MCF 10A (cell line): Measurements from ENCODE around the gene HOXD10. TPM values are rescaled to one million over a fixed set of nuclear protein-coding genes. Genes with fewer than 3 reads are reported as not detected.

Experiments used
- BruUV-seq: library from RNA; stranded (reverse); fragments of 400-500 nt; replicated peaks from 2 replicates; lab custom pipeline; 2021; lab: Mats Ljungman, UMichigan
- CTCF ChIA-PET: fragments of 300-600 bp; sonication (Branson Sonifier 250); formaldehyde crosslinking; extraction: SDS; loops from one replicate; lab custom pipeline; 2021; ENCODE audit warnings: antibody characterized with exemption, inconsistent platforms; lab: Yijun Ruan, JAX
- POLR2A ChIA-PET: fragments of 300-600, 350-650 bp; sonication (Branson Sonifier 250); formaldehyde crosslinking; extraction: SDS; loops from one replicate; lab custom pipeline; 2020; ENCODE audit warnings: antibody characterized with exemption, inconsistent platforms; lab: Yijun Ruan, JAX
- DNase-seq: peaks from one replicate; pipeline ENCODE4 v3.0.0-alpha.2; 2018; ENCODE audit not compliant: unreplicated experiment
- H3K27ac Mint-ChIP-seq: one replicate; pipeline ENCODE4 v1.8.0; 2022; ENCODE audit warnings: mild to moderate bottlenecking, low read depth, mixed read lengths; ENCODE audit not compliant: unreplicated experiment
- H3K27me3 Mint-ChIP-seq: one replicate; pipeline ENCODE4 v1.8.0; 2022; ENCODE audit warnings: mixed read lengths; ENCODE audit not compliant: insufficient read depth, unreplicated experiment
- H3K36me3 Mint-ChIP-seq: one replicate; pipeline ENCODE4 v1.8.0; 2022; ENCODE audit warnings: mild to moderate bottlenecking, moderate library complexity, mixed read lengths; ENCODE audit not compliant: insufficient read depth, unreplicated experiment
- H3K4me1 Mint-ChIP-seq: one replicate; pipeline ENCODE4 v1.8.0; 2022; ENCODE audit warnings: mixed read lengths; ENCODE audit not compliant: insufficient read depth, unreplicated experiment
- H3K4me3 Mint-ChIP-seq: one replicate; pipeline ENCODE4 v1.8.0; 2022; ENCODE audit warnings: mild to moderate bottlenecking, moderate library complexity, mixed read lengths; ENCODE audit not compliant: unreplicated experiment
- H3K9me3 Mint-ChIP-seq: one replicate; pipeline ENCODE4 v1.8.0; 2022; ENCODE audit warnings: mixed read lengths; ENCODE audit not compliant: unreplicated experiment
- CTCF ChIP-seq: fragments of 200-600 bp; IDR thresholded peaks from one replicate; pipeline ENCODE4 v1.8.0; 2022; ENCODE audit warnings: antibody characterized with exemption, mild to moderate bottlenecking; ENCODE audit not compliant: unreplicated experiment
- intact Hi-C: fragments of 100-400 bp; cut with micrococcal nuclease; formaldehyde crosslinking; loops from 2 replicates; pipeline ENCODE4 v1.14.1; 2022
- total RNA-seq: library from RNA; stranded (reverse); gene quantifications from 2 replicates; pipeline ENCODE4 v1.2.3, GENCODE V29; 2022

HOXD10 gene
- total RNA-seq, 1 experiment from 2014 or later, result not detected

GRCh38 chr2:176128172-176128981, 11.8 kb downstream of the HOXD10 start:
- ChIA-PET POLR2A (interaction anchor here (1.7 to 2.7 kb wide), 2 partner anchors 523 to 525 kb away, joined by 4 to 13 read pairs; no protein-coding TSS in a partner anchor), CTCF (interaction anchor here (0.5 to 4.4 kb wide), 27 partner anchors 9 to 1630 kb away, joined by 3 to 100 read pairs (median 5); no protein-coding TSS in a partner anchor)
- Mint-ChIP-seq H3K36me3 (no peaks in the 10 kb centered on the region), H3K4me1 (no peaks in the 10 kb centered on the region), H3K4me3 (no peak overlapping the region), H3K27ac (no peak overlapping the region), H3K27me3 (peaks cover 11% of the 10 kb centered on the region), H3K9me3 (no peaks in the 10 kb centered on the region)
- no peak for DNase-seq
- TF ChIP-seq CTCF, result no peak
- no TSS peak for BruUV-seq
- intact Hi-C loops, result loop anchor here (5.0 kb wide), 1 partner anchor 1034 kb away; no protein-coding TSS in a partner anchor

GRCh38 chr2:176128982-176129796, 12.6 kb downstream of the HOXD10 start, which contains the start of gene HOXD8:
TSS of gene HOXD8 (plus strand) at chr2:176129705. CDS start at chr2:176130367, 662 bp downstream.
- CTCF ChIA-PET, result interaction anchor here (3.1 to 4.4 kb wide), 4 partner anchors 11 to 1019 kb away, joined by 25 to 100 read pairs (median 50); no protein-coding TSS in a partner anchor
- Mint-ChIP-seq H3K36me3 (no peaks in the 10 kb centered on the region), H3K4me3 (no peak within 1 kb of the TSS), H3K9me3 (no peaks in the 10 kb centered on the region), H3K27ac (no peak within 1 kb of the TSS), H3K27me3 (peaks cover 3% of the 10 kb centered on the region), H3K4me1 (no peaks in the 10 kb centered on the region)
- no peak for DNase-seq
- no peak for TF ChIP-seq CTCF
- POLR2A ChIA-PET, result no interaction called here
- no TSS peak for BruUV-seq
- intact Hi-C loops, result loop anchor here (5.0 kb wide), 1 partner anchor 1033 kb away; no protein-coding TSS in a partner anchor

- ChIA-PET POLR2A (no interaction called here), CTCF (interaction anchor here (4.3 kb wide), 1 partner anchor 1019 kb away, joined by 27 read pairs; no protein-coding TSS in a partner anchor)
- TF ChIP-seq CTCF, result no peak
- no peaks in the 10 kb centered on the region for H3K4me1 Mint-ChIP-seq
- no peak overlapping the region for H3K27ac Mint-ChIP-seq
- DNase-seq, result no peak
- H3K36me3 Mint-ChIP-seq, result no peaks in the 10 kb centered on the region
- no peaks in the 10 kb centered on the region for H3K9me3 Mint-ChIP-seq
- BruUV-seq, result no TSS peak
- no peak overlapping the region for H3K4me3 Mint-ChIP-seq
- H3K27me3 Mint-ChIP-seq, result no peaks in the 10 kb centered on the region
- intact Hi-C loops, result loop anchor here (5.0 kb wide), 1 partner anchor 1033 kb away; no protein-coding TSS in a partner anchor
These were observed 13.2 kb downstream of the HOXD10 start for GRCh38 chr2:176129813-176130146.
